Hematopoietic multipotent progenitor cell (in vitro differentiated cells): ENCODE results near the gene HDAC10. TPM values are rescaled to one million over a fixed set of nuclear protein-coding genes. Genes with fewer than 3 reads are reported as not detected.
"Not testable (repeated sequence)": the region's sequence is repeated elsewhere in the genome, so short reads cannot be mapped to it uniquely, and the experiment has no call there.

ENCODE experiments used
- DNase-seq, 3 donors: peaks; one replicate each; pipeline ENCODE4 v3.0.0-alpha.2; 2011 to 2015; ENCODE audit warnings: low read depth in 2 of 3, low spot score in 2 of 3
- total RNA-seq: library from RNA; depleted of rRNA; stranded (reverse); fragments of >200 nt; gene quantifications from one replicate; pipeline ENCODE4 v1.2.3, GENCODE V29; 2012

Gene HDAC10
- total RNA-seq, 1 donor = 51.7 TPM

DNA sequence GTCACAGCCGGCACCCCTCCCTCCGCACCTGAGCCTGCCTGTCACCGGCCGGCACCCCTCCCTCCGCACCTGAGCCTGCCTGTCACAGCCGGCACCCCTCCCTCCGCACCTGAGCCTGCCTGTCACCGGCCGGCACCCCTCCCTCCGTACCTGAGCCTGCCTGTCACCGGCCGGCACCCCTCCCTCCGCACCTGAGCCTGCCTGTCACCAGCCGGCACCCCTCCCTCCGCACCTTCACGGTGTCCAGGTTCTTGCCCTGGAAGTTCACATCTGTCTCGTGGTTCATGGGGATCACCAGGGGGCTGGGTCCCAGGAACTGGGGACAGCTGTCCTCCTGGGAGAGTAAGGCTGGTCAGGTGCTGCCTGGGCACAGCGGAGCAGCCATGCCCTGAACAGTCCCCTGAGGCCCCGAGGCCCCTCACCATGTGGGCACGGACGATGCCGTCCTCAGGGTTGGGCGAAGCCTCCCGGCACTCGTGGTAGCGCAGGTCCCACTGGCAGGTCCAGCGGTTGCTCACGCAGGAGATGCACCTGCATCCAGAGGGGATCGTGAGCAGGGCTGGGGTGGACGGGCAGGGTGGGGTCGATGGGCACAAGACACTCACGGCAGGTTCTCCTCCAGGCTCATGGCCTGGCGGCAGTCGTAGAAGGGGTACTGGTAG is 34.6 kb upstream of the HDAC10 start:
- no peak for DNase-seq

DNA sequence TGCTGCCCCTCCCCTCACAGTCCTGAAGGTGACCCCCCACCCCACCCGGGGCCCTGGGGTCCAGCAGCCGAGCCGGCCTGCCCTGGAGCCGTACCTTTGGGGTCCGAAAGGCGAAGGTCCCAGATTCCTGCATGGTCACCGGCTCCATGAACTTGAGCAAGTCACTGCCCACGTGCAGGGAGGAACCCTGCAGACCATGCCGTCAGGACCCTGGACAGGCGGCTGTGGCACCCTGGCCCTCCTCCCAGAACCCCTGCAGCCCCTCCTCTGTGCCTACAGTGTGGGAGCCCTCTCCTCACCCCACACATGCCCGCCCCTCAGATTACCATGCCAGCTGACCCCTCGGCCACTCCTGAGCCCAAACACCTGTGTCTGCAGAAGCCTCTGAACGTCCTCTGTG is 33.4 kb upstream of the HDAC10 start:
- no peak for DNase-seq

- DNase-seq = no peak
These were observed 32.8 kb upstream of the HDAC10 start for GRCh38 chr22:50283821-50284220.

DNA sequence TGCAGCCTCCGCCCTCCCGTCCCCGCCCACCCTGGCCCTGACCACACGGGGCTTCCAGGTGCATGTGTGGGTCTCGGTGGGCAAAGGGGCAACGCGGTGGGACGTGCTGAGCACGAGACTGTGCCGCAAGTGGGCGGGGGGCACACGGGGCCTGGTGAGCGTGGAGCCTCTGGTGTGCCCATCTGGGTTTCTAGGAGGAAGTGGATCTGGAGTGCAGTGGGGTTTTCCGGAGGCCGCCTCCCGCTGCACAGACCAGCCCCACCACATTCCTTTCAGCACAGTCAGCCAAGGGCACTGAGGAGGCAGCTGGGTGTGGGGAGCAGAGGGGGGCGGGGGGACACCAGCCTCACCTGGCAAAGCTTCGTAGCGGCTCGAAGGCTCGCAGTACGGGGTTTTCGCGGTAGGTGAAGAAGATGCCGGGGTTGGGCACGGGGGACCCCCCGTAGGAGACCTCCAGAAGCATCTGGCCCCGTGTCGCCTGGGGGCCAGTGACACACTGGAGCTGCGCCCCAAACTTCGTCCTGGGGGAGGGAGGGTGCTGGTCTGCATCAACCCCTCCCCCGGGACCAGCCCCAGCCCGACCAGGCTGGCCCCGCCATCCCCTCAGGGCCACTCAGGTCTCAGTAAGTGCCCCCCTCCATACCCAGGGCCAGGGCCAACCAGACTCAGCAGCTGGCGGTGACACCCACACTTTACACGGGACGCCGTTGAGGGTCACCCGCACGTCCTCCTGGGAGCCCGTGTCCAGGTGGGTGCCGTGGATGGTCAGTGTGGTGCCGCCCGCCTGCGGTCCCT is 31.5 kb upstream of the HDAC10 start:
- no peak for DNase-seq

DNA sequence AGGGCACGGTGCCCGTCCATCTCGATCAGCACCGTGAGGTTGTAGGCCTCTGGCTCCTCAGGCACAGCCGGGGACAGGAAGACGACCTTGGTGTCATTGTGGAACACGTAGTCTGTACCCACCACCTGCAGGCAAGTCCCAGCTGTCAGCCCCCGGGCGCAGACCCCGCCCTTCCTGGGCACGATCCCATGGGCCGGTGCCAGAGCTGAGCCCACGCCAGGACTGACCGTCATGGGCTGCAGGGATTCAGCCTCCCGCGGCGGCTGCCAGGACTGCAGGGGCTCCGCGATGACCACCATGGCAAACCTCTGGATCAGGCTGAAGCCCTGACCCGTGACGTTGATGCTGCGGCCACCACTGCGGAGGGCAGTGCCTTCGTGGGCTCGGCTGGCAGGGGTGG is 30.9 kb upstream of the HDAC10 start:
- DNase-seq = no peak

DNA sequence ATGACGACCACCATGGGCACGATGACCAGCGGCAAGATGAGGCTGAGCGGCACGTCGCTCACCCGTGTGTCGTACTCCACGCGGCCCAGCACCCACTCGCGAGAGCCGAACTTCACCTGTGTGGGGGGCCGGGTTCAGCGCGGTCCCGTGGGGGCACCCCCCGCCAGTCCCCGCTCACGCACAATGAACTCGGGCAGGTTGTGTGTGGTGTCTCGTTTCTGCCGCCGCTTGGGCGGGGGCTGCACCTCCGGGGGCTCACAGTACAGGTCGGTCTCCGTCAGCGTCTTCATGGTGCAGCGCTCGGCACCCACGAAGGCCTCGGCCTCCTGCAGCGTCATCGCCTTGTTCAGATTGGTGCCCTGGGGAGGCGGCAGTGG is 30.3 kb upstream of the HDAC10 start:
- DNase-seq = no peak

DNA sequence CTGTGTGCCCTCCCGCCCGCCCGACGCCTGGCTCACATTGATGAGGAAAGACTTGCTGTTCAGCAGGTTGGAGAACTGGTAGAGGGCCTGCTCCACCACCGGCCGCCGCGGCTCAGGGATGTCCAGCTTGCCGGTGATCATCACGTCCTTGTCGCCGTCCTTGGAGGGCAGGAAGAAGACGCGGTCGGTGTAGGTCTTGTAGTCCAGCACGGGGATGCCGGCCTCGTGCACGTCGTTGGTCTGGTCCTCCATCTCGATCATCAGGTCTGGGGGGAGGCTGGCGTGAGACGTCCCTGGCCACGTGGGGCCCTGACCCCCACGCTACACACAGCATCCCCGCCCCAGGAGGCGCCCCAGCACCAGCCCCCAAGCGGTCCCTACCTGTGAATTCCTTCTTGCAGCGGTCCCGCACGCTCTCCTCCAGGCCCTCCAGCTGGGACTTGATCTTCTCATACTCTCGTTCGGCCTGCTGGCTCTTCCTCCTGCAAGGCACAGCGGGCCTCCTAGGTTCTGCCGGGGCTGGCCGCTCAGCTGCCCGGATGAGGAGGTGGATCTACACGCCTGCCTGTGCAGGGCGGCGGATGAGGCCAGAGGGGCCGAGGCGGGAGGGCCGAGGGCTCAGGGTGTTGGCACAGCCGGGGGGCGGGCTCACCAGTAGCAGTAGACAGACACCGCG is 29.8 kb upstream of the HDAC10 start:
- no peak for DNase-seq

DNA sequence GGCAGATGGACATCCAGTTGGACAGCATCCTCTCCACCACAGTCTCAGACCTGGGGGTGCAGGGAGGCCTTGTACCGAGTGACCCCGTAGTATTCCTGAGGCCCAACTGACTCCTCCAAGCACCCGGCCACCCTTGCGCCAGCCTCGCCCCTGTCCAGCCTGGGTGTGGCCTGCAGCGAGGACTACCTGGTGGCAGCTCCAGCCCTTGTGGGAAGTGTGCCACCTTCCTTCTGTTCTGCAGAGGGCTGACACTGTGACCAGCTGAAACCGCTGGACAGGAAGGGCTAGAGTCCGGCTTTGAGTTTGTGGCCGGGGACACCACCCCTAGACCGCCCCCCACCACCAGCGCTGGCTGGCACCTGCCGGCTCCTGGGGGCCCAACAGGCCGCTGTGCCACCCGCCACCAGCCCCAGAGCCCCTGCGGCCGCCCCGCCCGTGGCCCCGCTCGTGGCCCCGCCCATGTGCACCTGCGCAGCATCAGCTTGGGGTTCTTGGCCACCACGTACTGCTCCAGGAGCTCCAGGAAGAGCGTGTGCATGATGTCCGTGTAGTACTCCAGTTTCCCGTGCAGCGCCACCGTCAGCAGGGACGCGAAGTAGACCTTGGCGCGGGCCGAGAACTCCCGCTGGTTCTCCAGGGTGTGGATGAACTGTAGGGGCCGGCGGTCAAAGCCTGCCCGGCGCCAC is 29.1 kb upstream of the HDAC10 start:
- no peak for DNase-seq

DNA sequence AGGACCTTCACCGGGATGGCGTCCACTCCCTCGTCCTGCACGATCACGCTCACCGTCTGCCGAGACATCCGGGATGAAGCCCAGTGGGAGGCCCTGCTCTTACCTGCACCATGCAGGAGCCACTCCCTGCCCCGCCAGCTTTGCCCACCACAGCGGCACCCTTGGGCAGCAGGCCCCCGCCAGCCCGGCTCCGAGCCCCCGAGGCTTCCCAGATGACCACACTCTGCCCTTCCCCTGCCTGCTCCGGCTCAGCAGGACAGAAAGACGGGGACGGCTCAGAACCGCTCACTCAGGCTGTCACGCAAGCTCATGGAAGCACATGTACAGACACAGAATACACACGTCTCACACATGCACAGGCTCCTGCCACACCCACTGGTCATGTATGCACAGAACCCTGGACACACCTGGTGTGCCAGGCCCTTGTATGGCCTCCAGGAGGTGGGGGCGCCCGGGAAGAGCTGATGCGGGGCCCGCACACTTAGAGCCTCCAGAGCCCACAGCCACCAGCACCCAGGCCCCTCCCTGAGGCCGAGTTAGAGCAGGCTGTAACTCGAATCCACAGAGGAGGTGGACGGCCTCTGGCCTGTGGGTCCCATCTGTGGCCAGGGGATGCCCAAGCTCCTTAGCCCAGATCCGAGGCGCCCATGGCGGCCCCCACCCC is 28.0 kb upstream of the HDAC10 start:
- no peak for DNase-seq

DNA sequence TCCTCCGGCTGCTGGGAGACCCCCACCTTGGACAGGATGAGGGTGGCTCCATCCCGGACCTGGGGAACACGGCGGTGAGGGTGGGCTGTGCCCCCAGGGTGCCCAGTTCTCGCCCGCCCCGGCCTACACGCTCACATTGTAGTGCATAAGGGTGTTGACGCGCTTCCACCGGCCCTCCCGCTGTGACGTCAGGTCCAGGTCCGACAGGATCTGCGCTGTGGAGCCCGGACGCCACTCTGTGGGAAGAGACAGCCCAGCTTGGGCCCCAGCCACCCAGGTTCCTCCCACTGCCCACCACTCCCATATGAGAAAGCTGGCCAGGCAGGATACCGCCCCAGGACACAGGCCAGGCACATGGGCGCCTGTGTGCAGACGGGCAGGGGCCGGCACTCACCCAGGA is 27.4 kb upstream of the HDAC10 start:
- no peak for DNase-seq

- DNase-seq = no peak
These were observed 26.7 kb upstream of the HDAC10 start for GRCh38 chr22:50277761-50278160.

DNA sequence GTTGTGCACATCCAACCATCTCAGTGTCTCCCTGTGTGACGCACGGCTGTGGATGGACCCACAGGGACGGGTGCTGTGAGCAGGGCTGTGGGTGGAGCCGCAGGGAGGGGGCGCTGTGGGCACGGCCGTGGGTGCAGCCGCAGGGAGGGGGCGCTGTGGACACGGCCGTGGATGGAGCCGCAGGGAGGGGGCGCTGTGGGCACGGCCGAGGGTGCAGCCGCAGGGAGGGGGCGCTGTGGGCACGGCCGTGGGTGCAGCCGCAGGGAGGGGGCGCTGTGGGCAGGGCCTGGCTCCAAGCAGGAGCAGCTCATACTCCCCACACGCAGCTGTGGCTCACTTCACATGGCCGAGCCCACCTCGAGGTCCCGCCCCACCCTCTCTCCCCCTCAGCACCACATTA is 25.1 kb upstream of the HDAC10 start:
- DNase-seq = peak in 2 of 3 donors; percentile 80 to 87

GRCh38 chr22:50275181-50276055 is 24.4 kb upstream of the HDAC10 start:
- no peak for DNase-seq

GRCh38 chr22:50274771-50275170 is 23.7 kb upstream of the HDAC10 start:
- no peak for DNase-seq

DNA sequence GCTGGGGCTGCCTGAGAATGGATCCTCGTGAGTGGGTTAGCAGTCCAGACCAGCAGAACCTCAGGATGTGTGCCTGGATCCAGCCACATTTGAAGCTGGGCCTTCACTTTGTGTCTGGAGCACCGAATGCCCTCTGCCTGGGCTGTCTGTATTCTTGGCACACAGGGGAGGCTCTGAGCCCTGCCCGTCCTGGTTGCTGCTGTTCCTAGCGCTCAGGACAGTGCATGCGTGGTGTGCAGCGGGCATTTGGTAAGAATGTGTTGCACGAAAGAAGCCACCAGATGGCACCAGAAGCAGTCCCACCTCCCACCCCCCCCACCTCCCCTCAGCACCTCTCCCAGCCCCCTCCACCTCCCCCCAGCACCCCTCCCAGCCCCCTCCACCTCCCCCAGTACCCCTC is 23.2 kb upstream of the HDAC10 start:
- peak in 2 of 3 donors; percentile 68 to 73 for DNase-seq

- DNase-seq = not testable (repeated sequence)
These were observed 22.7 kb upstream of the HDAC10 start for GRCh38 chr22:50273781-50274180.

GRCh38 chr22:50273352-50273751 is 22.3 kb upstream of the HDAC10 start:
- DNase-seq = not testable (repeated sequence)

GRCh38 chr22:50272044-50272802 is 21.2 kb upstream of the HDAC10 start:
- no peak for DNase-seq

DNA sequence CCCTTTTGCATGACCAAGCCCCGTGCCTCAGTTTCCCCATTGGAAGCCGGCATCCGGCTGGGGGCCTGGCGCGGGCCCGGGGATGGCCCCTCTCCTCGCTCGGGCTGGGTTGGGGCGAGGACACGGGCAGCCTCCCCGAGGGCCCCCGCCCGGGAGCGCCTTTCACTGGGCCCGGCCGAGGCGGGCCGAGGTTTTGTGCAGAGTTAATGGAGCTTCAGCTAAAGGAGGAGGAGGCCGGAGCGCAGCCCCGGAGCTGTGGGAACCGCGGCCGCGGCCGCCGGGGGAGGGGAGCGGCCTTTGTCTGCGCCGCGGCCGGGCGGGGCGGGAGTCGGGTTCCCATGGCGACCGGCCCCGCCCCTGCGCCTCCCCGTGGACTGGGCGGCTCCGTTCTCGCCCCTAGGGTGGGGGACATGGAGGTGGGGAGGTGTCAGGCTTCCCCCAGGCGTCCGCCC is 20.5 kb upstream of the HDAC10 start:
- peak in 2 of 3 donors; percentile 44 to 56 for DNase-seq
